ENCODE data around the gene NLGN3. TPM values are rescaled to one million over a fixed set of nuclear protein-coding genes. Genes with fewer than 3 reads are reported as not detected.
A peak's percentile ranks its signal among the peaks of the same experiment; 100 is the strongest.
"Not testable (repeated sequence)": the region's sequence is repeated elsewhere in the genome, so short reads cannot be mapped to it uniquely, and the experiment has no call there.

The NLGN3 gene
- total and polyA plus RNA-seq, 5 donors: 0.75 to 1.9 (median 1.1) TPM

GRCh38 chrX:71171110-71171801 is 26.6 kb downstream of the NLGN3 start:
- DNase-seq: no peak
- no peak for ATAC-seq
- H3K27ac ChIP-seq (ENCODE audit: low read length): no peak overlapping the region
- H3K4me1 ChIP-seq (ENCODE audit: control insufficient read depth, insufficient read depth, low read length): no peaks in the 10 kb centered on the region
- H3K27me3 ChIP-seq (ENCODE audit: control insufficient read depth, insufficient read depth): no peaks in the 10 kb centered on the region
- WGBS: 45% methylated on average over 12 of the region's 12 CpGs
- H3K4me3 ChIP-seq (ENCODE audit: low read length): no peak overlapping the region
- H3K9me3 ChIP-seq (ENCODE audit: control insufficient read depth, low read length): no peaks in the 10 kb centered on the region
- intact Hi-C loops (cut with DNase I): loop anchor here in 2 of 4 donors (10.0 kb wide), 3 partner anchors 76 to 406 kb away; partner anchors contain the start of gene FOXO4 (in 2 of the 2)

DNA sequence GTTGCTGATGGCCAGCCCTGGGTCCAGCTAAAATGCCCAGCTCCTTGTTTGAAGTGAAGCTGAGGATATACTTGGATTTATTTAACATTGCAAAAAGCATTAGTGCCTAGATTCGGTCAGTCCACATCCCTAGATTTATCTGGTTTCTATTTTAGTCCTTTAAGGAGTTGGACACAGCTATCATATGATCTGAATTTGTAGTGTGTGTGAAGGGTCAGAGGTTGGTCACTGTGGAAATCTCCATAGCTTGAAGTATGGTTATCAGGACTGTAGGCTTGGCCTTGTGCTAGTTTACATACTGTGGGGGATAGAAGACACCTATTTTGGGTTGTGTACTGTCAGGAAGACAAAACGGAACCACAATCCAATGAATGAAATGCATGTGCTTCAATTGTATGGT is 28.8 kb downstream of the NLGN3 start:
- Histone ChIP-seq H3K4me3 (ENCODE audit: low read length) (no peak overlapping the region), H3K27me3 (ENCODE audit: control insufficient read depth, insufficient read depth) (no peaks in the 10 kb centered on the region), H3K9me3 (ENCODE audit: control insufficient read depth, low read length) (no peaks in the 10 kb centered on the region), H3K27ac (ENCODE audit: low read length) (no peak overlapping the region), H3K4me1 (ENCODE audit: control insufficient read depth, insufficient read depth, low read length) (no peaks in the 10 kb centered on the region)
- no peak for ATAC-seq
- intact Hi-C loops (cut with DNase I): loop anchor here in 2 of 4 donors (10.0 kb wide), 3 partner anchors 79 to 409 kb away; partner anchors contain the start of gene FOXO4 (in 2 of the 2)
- 57% methylated on average over 2 of the region's 2 CpGs for WGBS
- DNase-seq: no peak

GRCh38 chrX:71174795-71175194 is 30.2 kb downstream of the NLGN3 start:
- Histone ChIP-seq H3K4me1 (ENCODE audit: control insufficient read depth, insufficient read depth, low read length) (no peaks in the 10 kb centered on the region), H3K27ac (ENCODE audit: low read length) (no peak overlapping the region), H3K27me3 (ENCODE audit: control insufficient read depth, insufficient read depth) (no peaks in the 10 kb centered on the region), H3K9me3 (ENCODE audit: control insufficient read depth, low read length) (no peaks in the 10 kb centered on the region), H3K4me3 (ENCODE audit: low read length) (no peak overlapping the region)
- ATAC-seq (no peak), DNase-seq (no peak)
- intact Hi-C loops (cut with DNase I): loop anchor here in 2 of 4 donors (10.0 kb wide), 3 partner anchors 80 to 410 kb away; partner anchors contain the start of gene FOXO4 (in 2 of the 2)
- 94% methylated on average over 1 of the region's 1 CpG for WGBS

DNA sequence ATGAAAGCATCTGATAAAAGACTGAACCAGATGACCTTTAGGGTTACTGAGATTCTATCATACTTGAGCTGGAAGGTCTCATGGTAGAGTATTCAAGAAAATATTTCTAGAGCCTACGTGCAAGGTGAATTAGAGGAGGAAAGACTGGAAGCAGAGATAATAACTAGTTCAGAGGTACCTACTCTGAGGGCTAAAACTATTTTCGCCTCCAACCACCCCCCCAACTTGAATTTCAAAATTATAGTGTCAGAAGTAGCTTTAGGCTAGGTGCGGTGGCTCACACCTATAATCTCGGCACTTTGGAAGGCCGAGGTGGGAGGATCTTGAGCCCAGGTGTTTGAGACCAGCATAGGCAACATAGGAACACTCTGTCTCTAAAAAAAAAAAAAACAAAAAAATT is 30.9 kb downstream of the NLGN3 start:
- H3K4me3 ChIP-seq (ENCODE audit: low read length): no peak overlapping the region
- no peak for ATAC-seq
- H3K27ac ChIP-seq (ENCODE audit: low read length): no peak overlapping the region
- no peaks in the 10 kb centered on the region for H3K9me3 ChIP-seq (ENCODE audit: control insufficient read depth, low read length)
- no peaks in the 10 kb centered on the region for H3K4me1 ChIP-seq (ENCODE audit: control insufficient read depth, insufficient read depth, low read length)
- no peaks in the 10 kb centered on the region for H3K27me3 ChIP-seq (ENCODE audit: control insufficient read depth, insufficient read depth)
- DNase-seq: no peak
- WGBS: 93% methylated on average over 5 of the region's 5 CpGs
- intact Hi-C loops (cut with DNase I): loop anchor here in 2 of 4 donors (10.0 kb wide), 3 partner anchors 81 to 411 kb away; partner anchors contain the start of gene FOXO4 (in 2 of the 2)

DNA sequence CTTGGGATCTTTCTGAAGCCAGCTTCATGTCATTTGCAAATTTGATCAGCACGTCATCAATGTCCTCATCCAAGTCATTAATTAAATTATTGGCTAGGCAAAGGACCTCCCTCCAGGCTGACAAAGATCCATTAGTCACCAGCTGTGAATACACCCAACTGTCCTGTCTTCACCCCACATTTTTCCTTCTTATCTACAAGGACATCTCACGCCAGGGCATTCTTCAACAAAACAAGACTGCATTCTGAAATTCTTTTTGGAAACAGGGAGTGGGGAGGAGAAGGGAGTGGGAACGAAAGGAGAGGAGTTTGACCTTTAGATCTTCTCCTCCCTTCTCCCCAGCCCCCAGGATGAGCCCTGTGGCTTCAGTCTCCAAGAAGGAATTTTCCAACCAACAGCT is 32.7 kb downstream of the NLGN3 start:
- 62% methylated on average over 3 of the region's 3 CpGs for WGBS

GRCh38 chrX:71178908-71179307 is 34.3 kb downstream of the NLGN3 start:
- WGBS: 1% methylated on average over 4 of the region's 4 CpGs

More for the DNA sequence above, 32.7 kb downstream of the NLGN3 start:
- no peak for DNase-seq
- Histone ChIP-seq H3K9me3 (ENCODE audit: control insufficient read depth, low read length) (no peaks in the 10 kb centered on the region), H3K4me3 (ENCODE audit: low read length) (no peak overlapping the region), H3K27ac (ENCODE audit: low read length) (no peak overlapping the region), H3K27me3 (ENCODE audit: control insufficient read depth, insufficient read depth) (no peaks in the 10 kb centered on the region), H3K4me1 (ENCODE audit: control insufficient read depth, insufficient read depth, low read length) (no peaks in the 10 kb centered on the region)
- no peak for ATAC-seq
- intact Hi-C loops (cut with DNase I): loop anchor here in 2 of 4 donors (10.0 kb wide), 3 partner anchors 83 to 413 kb away; partner anchors contain the start of gene FOXO4 (in 2 of the 2)

DNA sequence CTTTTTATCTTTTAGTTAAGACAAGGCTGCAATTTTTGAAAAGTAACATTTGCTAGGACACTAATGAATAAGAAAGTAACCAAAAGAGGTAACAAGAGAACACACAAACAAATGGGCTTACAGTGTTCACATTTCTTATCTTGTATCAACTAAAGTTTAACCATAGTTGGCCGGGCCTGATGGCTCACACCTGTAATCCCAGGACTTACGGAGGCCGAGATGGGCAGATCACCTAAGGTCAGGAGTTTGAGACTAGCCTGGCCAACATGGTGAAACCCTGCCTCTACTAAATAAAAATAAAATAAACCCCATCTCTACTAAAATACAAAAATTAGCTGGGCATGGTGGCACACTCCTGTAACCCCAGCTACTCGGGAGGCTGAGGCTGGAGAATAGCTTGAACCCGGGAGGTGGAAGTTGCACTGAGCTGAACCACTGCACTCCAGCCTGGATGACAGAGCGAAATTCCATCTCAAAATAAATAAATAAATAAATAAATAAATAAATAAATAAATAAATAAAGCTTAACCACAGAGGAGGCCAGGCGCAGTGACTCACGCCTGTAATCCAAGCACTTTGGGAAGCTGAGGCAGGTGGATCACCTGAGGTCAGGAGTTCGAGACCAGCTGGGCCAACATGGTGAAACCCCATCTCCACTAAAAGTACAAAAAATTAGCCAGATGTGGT is 36.1 kb downstream of the NLGN3 start:
- ATAC-seq; H3K9me3 ChIP-seq (ENCODE audit: control insufficient read depth, low read length); H3K27me3 ChIP-seq (ENCODE audit: control insufficient read depth, insufficient read depth); H3K4me3 ChIP-seq (ENCODE audit: low read length); DNase-seq; intact Hi-C loops (cut with DNase I); H3K27ac ChIP-seq (ENCODE audit: low read length); H3K4me1 ChIP-seq (ENCODE audit: control insufficient read depth, insufficient read depth, low read length): not testable (repeated sequence)
- WGBS: 93% methylated on average over 9 of the region's 9 CpGs

More at GRCh38 chrX:71178908-71179307, 34.3 kb downstream of the NLGN3 start:
- Histone ChIP-seq H3K27ac (ENCODE audit: low read length) (no peak overlapping the region), H3K27me3 (ENCODE audit: control insufficient read depth, insufficient read depth) (no peaks in the 10 kb centered on the region), H3K9me3 (ENCODE audit: control insufficient read depth, low read length) (no peaks in the 10 kb centered on the region), H3K4me1 (ENCODE audit: control insufficient read depth, insufficient read depth, low read length) (no peaks in the 10 kb centered on the region), H3K4me3 (ENCODE audit: low read length) (no peak overlapping the region)
- intact Hi-C loops (cut with DNase I): loop anchor here in 2 of 4 donors (10.0 kb wide), 3 partner anchors 84 to 414 kb away; partner anchors contain the start of gene FOXO4 (in 2 of the 2)
- ATAC-seq (peak; percentile 31 to 35), DNase-seq (peak in 1 of 3 donors; percentile 70)

DNA sequence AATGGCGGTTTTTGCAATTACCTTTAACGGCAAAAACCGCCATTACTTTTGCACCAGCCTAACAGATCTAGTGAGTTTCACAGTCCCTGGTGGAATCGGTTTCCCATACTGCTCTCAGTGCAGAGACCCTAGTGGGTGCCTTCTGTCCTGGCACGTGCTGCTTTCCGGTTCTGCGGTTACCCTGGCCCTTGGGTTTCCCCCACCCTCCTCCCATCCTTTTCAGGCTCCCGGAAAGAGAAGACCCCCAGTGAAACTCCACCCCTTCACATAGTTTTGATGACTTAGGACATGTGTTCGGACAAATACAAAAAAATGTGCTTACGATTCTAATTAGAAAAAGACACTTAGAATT is 36.9 kb downstream of the NLGN3 start:
- intact Hi-C loops (cut with DNase I): no loop called here
- 3% methylated on average over 10 of the region's 10 CpGs for WGBS

DNA sequence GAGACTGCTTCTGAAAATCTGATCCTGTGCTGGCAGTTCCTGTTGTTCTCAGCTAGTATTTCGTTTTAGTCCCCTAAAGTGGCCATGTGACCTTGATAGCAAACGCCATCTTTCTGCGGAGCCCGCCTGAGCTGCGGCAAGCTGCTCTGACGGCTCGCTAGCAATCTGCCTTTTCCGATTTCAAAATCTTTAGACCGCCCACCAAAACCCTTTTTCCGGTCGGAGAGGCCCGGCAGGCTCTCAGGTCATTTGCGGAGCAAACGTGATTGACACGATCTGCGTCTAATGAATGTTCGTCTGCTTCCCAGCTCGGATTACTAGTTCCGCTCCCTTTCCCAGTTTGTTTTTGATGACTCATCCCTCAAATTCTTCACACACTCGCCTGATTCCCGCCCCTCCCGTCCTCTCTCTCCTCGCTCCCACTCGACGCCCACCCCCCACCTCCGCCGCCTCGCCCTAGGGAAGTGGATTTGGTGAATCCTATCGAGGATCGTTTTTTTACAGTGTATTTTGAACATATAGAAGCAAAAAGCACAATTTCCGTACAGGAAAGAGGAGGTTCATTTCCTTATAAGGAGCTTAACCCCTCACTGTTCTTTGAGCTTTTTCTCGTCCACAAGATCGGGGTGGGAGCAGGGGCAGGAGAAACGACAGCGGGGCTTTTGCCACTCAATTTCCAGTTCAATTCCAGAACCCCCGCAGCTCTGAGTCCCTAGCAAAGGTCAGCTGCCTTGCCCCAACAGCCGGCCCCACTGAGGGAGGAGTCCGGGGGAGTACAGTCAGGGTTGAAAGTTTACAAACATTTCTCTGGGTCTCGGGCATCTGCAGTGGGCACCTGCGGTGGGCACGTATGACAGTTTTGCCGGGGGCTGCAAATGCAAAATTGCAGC is 37.5 kb downstream of the NLGN3 start:
- intact Hi-C loops (cut with DNase I): no loop called here
- no peaks in the 10 kb centered on the region for H3K9me3 ChIP-seq (ENCODE audit: control insufficient read depth, low read length)
- ATAC-seq (peak; percentile 96), DNase-seq (peak; percentile 85 to 91 (median 90))
- H3K4me1 ChIP-seq (ENCODE audit: control insufficient read depth, insufficient read depth, low read length): no peaks in the 10 kb centered on the region
- no peaks in the 10 kb centered on the region for H3K27me3 ChIP-seq (ENCODE audit: control insufficient read depth, insufficient read depth)
- H3K4me3 ChIP-seq (ENCODE audit: low read length): peak overlapping the region; percentile 82
- peak overlapping the region; percentile 99 for H3K27ac ChIP-seq (ENCODE audit: low read length)
- under 1% methylated on average over 42 of the region's 42 CpGs for WGBS

More for the DNA sequence above, 36.9 kb downstream of the NLGN3 start:
- H3K27ac ChIP-seq (ENCODE audit: low read length): peak overlapping the region; percentile 99
- no peaks in the 10 kb centered on the region for H3K4me1 ChIP-seq (ENCODE audit: control insufficient read depth, insufficient read depth, low read length)
- peak in 1 of 2 donors; percentile 52 for ATAC-seq
- peak overlapping the region; percentile 82 for H3K4me3 ChIP-seq (ENCODE audit: low read length)
- H3K27me3 ChIP-seq (ENCODE audit: control insufficient read depth, insufficient read depth): no peaks in the 10 kb centered on the region
- DNase-seq: peak in 2 of 3 donors; percentile 29 to 54
- H3K9me3 ChIP-seq (ENCODE audit: control insufficient read depth, low read length): no peaks in the 10 kb centered on the region

DNA sequence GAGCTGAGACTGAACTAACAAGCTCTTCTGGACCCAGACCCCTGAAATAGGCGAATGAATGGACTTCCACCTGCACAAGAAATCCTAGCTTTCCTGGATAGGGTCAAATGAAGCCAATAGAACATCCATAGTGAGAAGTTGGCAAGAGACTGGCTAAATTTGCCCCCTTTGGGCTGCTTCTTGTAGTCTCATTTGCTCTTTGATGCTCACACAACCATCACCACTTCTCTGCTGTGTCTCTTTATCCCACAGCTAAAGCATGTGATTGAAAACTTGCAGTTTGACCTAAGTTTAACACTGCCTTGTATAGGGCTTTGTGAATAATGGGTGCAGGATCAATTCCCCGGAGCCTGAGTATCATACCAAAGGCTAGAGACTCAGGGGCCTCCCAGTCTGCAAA is 38.2 kb downstream of the NLGN3 start:
- Histone ChIP-seq H3K4me3 (ENCODE audit: low read length) (peak overlapping the region; percentile 64), H3K9me3 (ENCODE audit: control insufficient read depth, low read length) (no peaks in the 10 kb centered on the region), H3K27me3 (ENCODE audit: control insufficient read depth, insufficient read depth) (no peaks in the 10 kb centered on the region), H3K4me1 (ENCODE audit: control insufficient read depth, insufficient read depth, low read length) (no peaks in the 10 kb centered on the region), H3K27ac (ENCODE audit: low read length) (peak overlapping the region; percentile 85)
- no peak for DNase-seq
- no peak for ATAC-seq
- WGBS: 38% methylated on average over 2 of the region's 2 CpGs
- intact Hi-C loops (cut with DNase I): no loop called here
